ENCODE results near the gene GNAI2.

- TF ChIP-seq CTCF (conservative IDR thresholded peaks at IDR 0.05) (no peak), EZH2 (IDR thresholded peaks at IDR 0.05; ENCODE audit: low read depth) (no peak)
These were observed 32.3 kb downstream of the GNAI2 start for GRCh38 chr3:50268276-50268675.

Measured in PC-9 (cell line).